HG03025 (cell line): ENCODE results near the gene PGBD5.

Experiments
- ATAC-seq: cut with Tn5 transposase; IDR thresholded peaks from one replicate; pipeline ENCODE4 v1.9.1; 2021; ENCODE audit warnings: mild to moderate bottlenecking, moderate library complexity; ENCODE audit not compliant: unreplicated experiment, low FRiP score

The PGBD5 gene

DNA sequence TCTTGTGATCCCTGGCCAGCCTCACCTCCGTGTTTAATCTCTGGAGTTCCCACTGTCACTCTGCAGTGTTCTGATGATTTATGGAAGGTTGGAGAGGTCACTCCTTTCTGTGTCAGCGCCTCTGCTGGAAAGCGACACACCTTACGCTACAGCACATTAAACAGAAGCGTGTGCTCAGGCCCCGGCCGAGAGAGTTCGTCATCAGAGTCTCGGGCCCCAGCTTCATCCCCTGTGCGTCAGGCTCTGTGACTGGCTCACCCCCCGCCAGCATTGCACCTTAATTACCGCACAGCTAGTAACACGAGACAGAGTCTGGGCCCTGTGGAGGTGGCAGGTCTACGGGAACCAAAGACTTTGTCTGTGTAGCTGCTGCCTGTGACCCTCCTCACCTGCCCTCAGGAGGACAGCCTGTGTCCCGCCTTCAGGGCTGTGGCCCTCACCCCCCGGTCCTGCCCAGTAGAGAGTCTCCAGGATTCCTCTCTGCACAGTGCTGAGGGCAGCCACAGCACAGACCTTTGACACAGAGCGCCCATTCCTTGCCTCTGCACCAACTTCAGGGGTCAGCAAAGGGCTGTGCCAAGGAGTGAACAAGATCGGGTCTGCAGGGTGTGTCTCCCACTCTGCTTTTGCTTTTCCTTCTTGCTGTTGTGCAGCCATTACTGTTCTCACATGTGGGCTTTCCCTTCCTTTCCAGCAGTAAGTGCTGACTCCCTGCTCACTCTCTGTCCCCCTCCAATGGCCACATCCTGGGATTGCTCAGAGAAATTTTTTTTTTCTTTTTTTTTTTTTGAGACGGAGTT, 157.6 kb downstream of the PGBD5 start:
- no peak for ATAC-seq

DNA sequence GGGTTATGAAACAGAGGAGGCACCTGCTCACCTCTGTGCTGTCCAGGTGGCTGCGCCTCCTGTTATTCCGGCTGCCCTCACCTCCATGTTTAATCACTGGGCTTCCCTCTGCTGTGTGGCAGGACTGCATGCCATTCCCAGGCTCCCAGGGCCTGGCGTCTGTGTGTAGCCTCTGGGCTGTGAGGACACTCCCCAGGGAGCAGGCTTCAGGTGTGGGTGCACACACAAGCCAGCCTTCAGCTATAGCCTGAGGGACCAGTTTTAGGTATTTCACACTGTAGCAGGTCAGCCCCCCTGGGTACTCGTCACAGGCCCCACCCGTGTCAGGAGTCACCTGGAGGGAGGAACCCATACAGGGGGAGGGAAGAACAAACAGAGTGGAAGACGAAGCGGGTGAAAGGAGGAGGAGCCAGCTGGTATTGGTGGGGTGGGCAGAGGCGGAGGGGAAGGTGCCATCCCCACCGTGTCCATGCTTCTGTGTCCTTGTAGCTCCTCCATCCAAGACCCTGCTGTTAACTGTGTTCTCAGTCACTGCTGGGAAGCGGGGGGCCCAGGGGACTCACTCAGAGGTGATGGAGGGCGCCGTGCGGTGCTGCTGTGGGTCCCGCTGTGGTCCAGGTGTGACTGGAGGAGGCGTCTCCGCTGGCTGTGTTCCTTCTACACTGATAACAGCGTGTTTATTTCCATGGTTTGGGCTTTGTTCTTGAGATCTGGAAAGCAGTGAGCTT, 158.6 kb downstream of the PGBD5 start:
- ATAC-seq, result no peak

DNA sequence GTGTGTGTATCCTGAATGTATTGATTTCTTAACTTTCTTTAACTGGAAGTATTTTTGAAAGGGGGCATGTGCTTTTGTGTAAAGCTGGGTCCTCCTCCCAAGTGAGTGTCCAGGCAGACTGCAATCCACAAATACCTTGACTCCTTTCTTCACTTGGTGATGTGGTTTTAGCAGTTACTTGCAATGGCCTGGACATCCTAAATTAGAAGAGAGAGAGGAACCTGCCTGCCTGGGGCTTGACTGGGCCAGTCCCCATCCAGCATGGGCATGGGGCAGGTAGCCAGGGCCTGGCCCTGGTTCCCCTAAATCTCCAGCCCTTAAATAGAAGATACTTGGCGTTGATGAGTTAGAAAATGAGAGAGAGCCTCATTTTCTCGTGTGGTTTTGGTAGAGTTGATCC, 159.7 kb downstream of the PGBD5 start:
- ATAC-seq, result no peak

DNA sequence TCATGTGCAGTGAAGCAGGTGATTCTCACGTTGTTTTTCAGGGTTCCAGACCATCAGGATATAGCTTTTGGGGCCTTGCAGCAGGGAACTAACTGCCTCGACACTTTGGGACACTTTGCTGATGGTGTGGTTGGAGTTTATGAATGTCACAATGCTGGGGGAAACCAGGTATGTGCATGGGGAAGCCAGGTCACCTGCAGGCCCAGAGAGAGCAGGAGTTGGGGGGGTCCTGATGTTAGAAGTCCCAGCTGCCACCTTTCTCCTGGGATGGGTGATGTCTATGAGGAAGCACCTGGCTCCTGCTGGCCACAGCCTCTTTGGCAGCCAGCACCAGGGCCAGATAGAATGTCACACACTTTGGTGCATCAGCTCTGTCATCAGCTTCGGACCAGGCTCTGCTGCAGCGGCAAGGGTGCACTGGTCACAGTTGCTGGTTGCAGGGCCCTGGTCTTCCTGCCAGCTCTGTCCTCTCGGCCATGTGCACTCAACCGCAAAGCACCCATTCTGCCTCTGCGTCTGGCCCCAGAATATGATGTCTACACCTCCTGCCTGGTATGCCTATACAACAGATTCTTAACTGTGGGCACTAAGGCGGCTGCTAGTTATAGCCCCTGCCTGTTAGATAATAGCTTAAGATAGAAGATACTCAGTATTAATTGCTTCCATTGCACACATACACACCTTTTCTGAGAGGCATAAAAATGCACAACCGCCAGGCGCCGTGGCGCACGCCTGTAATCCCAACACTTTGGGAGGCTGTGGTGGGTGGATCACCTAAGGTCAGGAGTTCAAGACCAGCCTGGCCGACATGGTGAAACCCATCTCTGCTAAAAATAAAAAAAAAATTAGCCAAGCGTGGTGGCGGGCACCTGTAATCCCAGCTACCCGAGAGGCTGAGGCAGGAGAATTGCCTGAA, 160.7 kb downstream of the PGBD5 start:
- ATAC-seq, result no peak
